ENCODE results near the gene SHF.

Gene SHF

GRCh38 chr15:45143946-45144345 lies 43.8 kb downstream of the SHF start:
- Histone ChIP-seq H4K20me1 (ENCODE audit: insufficient read depth, low read length, poor library complexity, severe bottlenecking) (no peaks in the 10 kb centered on the region), H3K4me2 (ENCODE audit: low read depth, low read length, poor library complexity, severe bottlenecking) (no peak overlapping the region), H3K9me3 (ENCODE audit: insufficient read depth, low read depth, low read length) (no peaks in the 10 kb centered on the region), H3K9me2 (replicated peaks; ENCODE audit: low read depth, low read length) (no peaks in the 10 kb centered on the region), H3K4me3 (ENCODE audit: low read length, poor library complexity, severe bottlenecking) (no peak overlapping the region), H3K36me3 (ENCODE audit: insufficient read depth, low read length) (no peaks in the 10 kb centered on the region), H3F3A (ENCODE audit: low read depth) (no peaks in the 10 kb centered on the region), H2AFZ (ENCODE audit: low read length) (no peak overlapping the region), H3K27me3 (ENCODE audit: insufficient read depth, low read length, poor library complexity, severe bottlenecking) (no peaks in the 10 kb centered on the region), H3K9ac (ENCODE audit: low read depth, low read length, poor library complexity, severe bottlenecking) (no peak overlapping the region), H3K79me2 (ENCODE audit: insufficient read depth, low read length) (no peaks in the 10 kb centered on the region), H3K4me1 (ENCODE audit: insufficient read depth, low read length, poor library complexity, severe bottlenecking) (peaks cover 4% of the 10 kb centered on the region)
- no peak for TF ChIP-seq EZH2phosphoT487 (IDR thresholded peaks at IDR 0.05; ENCODE audit: borderline replicate concordance)
- no peak for TF ChIP-seq CTCF (conservative IDR thresholded peaks at IDR 0.05; ENCODE audit: low read length)

GRCh38 chr15:45143056-45143455 lies 44.7 kb downstream of the SHF start:
- Histone ChIP-seq H3K36me3 (ENCODE audit: insufficient read depth, low read length) (no peaks in the 10 kb centered on the region), H3K9me2 (replicated peaks; ENCODE audit: low read depth, low read length) (no peaks in the 10 kb centered on the region), H3K4me2 (ENCODE audit: low read depth, low read length, poor library complexity, severe bottlenecking) (no peak overlapping the region), H3K4me3 (ENCODE audit: low read length, poor library complexity, severe bottlenecking) (no peak overlapping the region), H3K9ac (ENCODE audit: low read depth, low read length, poor library complexity, severe bottlenecking) (no peak overlapping the region), H3F3A (ENCODE audit: low read depth) (no peaks in the 10 kb centered on the region), H3K79me2 (ENCODE audit: insufficient read depth, low read length) (no peaks in the 10 kb centered on the region), H3K9me3 (ENCODE audit: insufficient read depth, low read depth, low read length) (no peaks in the 10 kb centered on the region), H4K20me1 (ENCODE audit: insufficient read depth, low read length, poor library complexity, severe bottlenecking) (no peaks in the 10 kb centered on the region), H3K27me3 (ENCODE audit: insufficient read depth, low read length, poor library complexity, severe bottlenecking) (no peaks in the 10 kb centered on the region), H3K4me1 (ENCODE audit: insufficient read depth, low read length, poor library complexity, severe bottlenecking) (no peaks in the 10 kb centered on the region), H2AFZ (ENCODE audit: low read length) (no peak overlapping the region)
- no peak for TF ChIP-seq CTCF (conservative IDR thresholded peaks at IDR 0.05; ENCODE audit: low read length)
- TF ChIP-seq EZH2phosphoT487 (IDR thresholded peaks at IDR 0.05; ENCODE audit: borderline replicate concordance), result no peak

GRCh38 chr15:45141386-45141785 lies 46.4 kb downstream of the SHF start:
- Histone ChIP-seq H3K79me2 (ENCODE audit: insufficient read depth, low read length) (no peaks in the 10 kb centered on the region), H3F3A (ENCODE audit: low read depth) (no peaks in the 10 kb centered on the region), H3K9me3 (ENCODE audit: insufficient read depth, low read depth, low read length) (no peaks in the 10 kb centered on the region), H4K20me1 (ENCODE audit: insufficient read depth, low read length, poor library complexity, severe bottlenecking) (no peaks in the 10 kb centered on the region), H3K4me1 (ENCODE audit: insufficient read depth, low read length, poor library complexity, severe bottlenecking) (no peaks in the 10 kb centered on the region), H3K9me2 (replicated peaks; ENCODE audit: low read depth, low read length) (no peaks in the 10 kb centered on the region), H3K4me2 (ENCODE audit: low read depth, low read length, poor library complexity, severe bottlenecking) (no peak overlapping the region), H3K36me3 (ENCODE audit: insufficient read depth, low read length) (no peaks in the 10 kb centered on the region), H3K4me3 (ENCODE audit: low read length, poor library complexity, severe bottlenecking) (no peak overlapping the region), H2AFZ (ENCODE audit: low read length) (no peak overlapping the region), H3K9ac (ENCODE audit: low read depth, low read length, poor library complexity, severe bottlenecking) (no peak overlapping the region), H3K27me3 (ENCODE audit: insufficient read depth, low read length, poor library complexity, severe bottlenecking) (no peaks in the 10 kb centered on the region)
- TF ChIP-seq EZH2phosphoT487 (IDR thresholded peaks at IDR 0.05; ENCODE audit: borderline replicate concordance) (no peak), CTCF (conservative IDR thresholded peaks at IDR 0.05; ENCODE audit: low read length) (no peak)

All from Loucy (cell line).